ENCODE results near the gene DEFB132.

GRCh38 chr20:308427-309038 lies 51.0 kb downstream of the DEFB132 start:
- TF ChIP-seq CTCF (conservative IDR thresholded peaks at IDR 0.05 in 1 of 2, IDR thresholded peaks at IDR 0.05 in 1 of 2; ENCODE audit: low read depth in 1 of 2, low read length in 2 of 2) = no peak
- no peak for TF ChIP-seq EZH2 (IDR thresholded peaks at IDR 0.05; ENCODE audit: low read length, missing control alignments)

Data from fibroblast of lung (primary cell).